GM19025 (cell line): ENCODE data around the gene ULBP3.
"Not testable (repeated sequence)": the region's sequence is repeated elsewhere in the genome, so short reads cannot be mapped to it uniquely, and the experiment has no call there.

ENCODE experiments used
- ATAC-seq: cut with Tn5 transposase; IDR thresholded peaks from one replicate; pipeline ENCODE4 v1.9.1; 2021; ENCODE audit warnings: mild to moderate bottlenecking, low read depth, moderate library complexity; ENCODE audit not compliant: unreplicated experiment

The ULBP3 gene

GRCh38 chr6:150018846-150019580, 49.9 kb downstream of the ULBP3 start:
- ATAC-seq, result no peak

GRCh38 chr6:150017186-150017521, 51.8 kb downstream of the ULBP3 start:
- not testable (repeated sequence) for ATAC-seq

DNA sequence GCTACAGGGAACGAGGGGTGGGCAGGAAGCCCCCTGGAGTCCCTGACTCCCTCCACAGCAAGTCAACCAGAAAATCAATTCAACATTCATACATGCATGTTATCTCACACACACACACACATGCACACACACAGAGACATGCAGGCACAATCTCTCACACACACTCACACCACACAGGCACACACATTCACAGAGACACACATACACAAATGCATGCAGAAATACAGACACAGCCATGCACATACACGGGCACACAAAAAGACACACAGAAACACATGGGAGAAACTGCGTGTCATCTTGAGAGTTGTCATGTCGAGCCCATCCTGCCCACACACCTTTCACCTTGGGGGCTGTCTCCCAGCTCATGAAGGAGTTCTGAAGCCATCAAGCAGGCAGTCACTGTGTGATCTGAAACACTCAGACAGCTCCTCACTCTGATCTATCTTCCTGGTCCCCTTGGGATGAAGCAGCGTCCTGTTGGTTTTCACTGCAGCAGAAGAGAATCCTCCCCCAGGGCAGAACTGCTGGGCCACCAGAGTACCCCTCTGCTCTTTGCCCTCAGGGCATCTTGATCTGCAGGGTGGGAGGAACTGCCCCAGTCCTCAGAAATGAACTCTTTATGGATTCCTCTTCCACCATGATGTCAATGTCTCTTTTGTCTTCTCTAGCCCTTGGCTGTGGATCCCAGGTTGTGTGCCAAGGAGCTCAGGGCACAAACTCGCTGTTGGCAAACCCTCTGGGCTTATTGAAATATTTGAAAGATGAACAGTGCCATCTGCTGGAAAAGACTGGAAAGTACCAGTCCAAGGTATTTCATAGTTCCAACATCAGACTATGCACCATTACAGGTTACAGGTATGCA, 52.4 kb downstream of the ULBP3 start:
- peak; percentile 58 for ATAC-seq

DNA sequence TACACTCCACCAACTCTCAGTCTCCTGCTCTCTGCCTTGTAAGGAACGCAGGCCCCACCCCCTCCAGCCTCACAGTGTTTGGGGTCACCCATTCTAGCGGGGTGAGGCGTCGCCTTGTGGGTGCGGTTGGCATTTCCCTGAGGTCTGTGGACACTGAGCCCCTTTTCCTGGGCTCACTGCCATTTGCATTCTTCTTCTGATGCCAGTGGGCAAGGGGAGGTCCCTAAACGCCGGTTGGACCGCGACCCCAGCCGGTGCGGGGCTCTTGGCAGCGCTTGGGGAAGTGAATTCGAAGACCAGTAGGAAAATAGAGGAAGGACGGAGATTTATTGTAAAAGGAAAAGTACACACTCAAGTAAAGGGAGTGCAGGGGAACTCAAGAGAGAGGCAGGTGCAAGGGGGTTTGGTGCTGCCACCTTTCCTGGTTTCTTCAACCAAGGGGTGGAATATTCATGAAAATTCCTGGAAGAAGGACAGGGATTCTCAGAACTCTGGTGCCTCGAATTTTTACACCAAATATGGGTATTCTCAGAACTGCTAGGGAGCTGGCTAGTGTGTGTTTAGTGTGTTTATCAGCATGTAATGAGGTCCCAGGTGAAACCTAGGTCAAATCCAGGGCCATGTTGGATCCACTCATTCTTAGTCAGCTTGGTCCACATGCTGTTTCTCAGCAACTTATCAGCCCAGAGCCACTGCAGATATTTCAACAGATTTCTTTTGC, 53.5 kb downstream of the ULBP3 start:
- not testable (repeated sequence) for ATAC-seq

- ATAC-seq, result not testable (repeated sequence)
Measured at GRCh38 chr6:150014623-150015280, 54.2 kb downstream of the ULBP3 start.

DNA sequence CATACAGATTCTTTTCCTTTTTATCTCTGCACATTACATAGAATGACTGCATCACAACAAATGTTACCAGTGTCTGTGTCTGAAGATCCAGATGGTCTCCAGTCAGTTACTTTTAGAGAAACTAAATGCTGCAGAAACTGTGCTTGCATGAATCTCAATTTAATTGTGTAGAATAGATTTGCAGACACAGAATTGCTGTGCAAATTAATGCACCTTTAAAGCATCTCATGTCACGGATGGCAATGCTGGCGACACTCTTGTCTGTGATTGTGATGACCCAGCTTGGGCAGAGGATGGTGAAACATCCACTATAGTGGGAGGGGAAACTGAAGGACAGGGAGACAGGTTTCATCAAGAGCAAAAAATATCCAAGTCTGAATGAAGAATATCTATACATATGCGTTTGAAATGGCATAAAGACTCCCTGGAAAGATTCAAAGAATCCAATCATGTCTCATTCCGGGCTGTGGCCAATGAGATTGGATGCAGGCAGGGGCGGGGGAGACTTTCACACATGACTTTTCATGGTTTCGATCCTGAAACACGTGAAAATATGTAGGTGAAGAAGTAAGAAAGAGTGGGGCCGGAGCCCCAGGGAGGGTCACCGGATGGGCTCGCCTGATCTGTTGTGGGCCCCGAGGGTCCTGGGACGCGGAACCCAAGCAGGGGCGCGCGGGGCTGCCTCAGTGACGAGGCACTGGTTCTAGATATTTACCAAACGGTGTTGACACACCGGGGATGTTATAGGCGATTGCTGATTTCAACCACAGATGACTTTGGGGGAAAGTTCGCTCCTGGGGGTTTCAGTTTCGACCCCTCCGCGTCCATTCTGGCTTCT, 54.9 kb downstream of the ULBP3 start:
- ATAC-seq, result not testable (repeated sequence)

DNA sequence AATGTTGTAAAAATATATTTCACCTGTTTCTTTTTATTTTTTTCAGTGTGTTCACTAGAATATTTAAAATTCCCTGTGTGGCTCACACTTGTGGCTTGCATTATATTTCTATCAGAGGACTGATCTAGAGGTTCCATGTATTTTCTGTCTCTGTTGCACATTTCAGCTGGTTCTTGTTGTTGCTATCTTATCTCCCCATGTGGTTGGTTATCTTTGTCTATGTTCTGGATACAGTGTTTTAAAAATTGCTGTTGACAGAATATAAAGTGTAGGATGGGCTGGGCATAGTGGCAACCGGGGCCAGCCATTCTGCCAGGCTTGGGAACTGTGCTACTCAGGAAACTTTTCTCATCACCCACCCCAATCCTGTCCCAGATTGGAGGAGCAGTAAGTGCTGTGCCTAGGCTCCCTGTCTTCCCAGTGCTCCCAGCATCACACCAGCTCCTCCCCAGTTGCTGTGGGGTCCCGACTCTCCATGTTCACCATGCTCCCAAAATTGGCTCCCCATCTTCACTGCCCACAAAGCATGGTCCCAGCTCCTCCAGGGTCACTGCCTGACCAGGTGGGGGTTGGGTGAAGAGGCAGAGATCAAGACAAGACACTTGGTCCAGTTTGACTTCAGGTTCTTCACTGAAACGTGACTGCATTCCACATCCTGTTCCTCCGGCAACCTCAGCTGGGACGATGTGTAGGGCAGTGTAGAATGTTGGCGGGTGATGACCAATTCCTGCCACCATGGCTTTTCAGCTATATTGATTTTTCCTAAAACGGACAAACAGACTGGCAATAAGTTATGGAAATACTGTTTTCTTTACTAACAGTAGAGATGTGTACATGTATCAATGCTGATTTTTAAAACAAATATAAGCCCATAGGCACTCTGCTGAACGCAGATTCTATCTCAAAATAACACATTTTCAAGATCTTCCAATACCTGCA, 55.8 kb downstream of the ULBP3 start:
- ATAC-seq, result not testable (repeated sequence)
